NCI-H146 treated with DMSO at 0.1 percent for 48 hours (cell line): ENCODE data around the gene RNF152.

Experiments used
- DNase-seq: peaks from one replicate; lab custom pipeline; 2025; ENCODE audit not compliant: unreplicated experiment; lab: John Stamatoyannopoulos, UW

Gene RNF152, protein sequence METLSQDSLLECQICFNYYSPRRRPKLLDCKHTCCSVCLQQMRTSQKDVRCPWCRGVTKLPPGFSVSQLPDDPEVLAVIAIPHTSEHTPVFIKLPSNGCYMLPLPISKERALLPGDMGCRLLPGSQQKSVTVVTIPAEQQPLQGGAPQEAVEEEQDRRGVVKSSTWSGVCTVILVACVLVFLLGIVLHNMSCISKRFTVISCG

DNA sequence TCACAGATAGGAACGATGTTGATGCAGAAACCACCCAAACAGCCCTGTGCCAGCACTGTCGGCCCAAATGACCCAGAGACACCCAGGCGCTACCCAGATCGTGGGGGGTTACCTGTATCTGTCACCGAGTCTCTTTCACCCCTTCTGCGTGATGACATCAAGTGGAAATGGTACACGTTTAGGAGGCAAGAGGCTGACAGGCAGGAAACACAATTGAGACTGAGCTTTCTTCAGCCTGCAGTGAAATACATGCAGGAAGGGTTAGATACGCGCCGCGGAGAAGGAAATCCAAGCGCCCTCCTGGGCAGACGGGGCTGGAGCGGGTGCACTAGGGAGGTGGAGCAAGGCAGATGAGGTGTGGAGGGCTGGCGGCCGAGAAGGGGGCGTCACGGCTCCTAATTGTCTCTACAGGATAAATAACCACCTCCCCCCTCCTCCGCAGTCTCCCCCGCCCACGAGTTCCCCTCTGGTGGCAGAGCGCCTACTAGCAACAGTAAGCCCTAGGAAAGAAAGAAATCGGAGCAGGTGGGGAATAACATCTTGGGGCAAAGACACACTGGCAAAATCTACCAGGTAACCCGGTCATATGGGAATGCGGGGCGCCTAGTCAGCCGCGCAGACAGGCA, at the start of gene RNF152:
Gene RNF152, minus strand, starts transcription at position 325 of the 626 bp plus-strand sequence. CDS start 76,544 bp downstream, outside the sequence.
- peak; percentile 84 for DNase-seq

DNA sequence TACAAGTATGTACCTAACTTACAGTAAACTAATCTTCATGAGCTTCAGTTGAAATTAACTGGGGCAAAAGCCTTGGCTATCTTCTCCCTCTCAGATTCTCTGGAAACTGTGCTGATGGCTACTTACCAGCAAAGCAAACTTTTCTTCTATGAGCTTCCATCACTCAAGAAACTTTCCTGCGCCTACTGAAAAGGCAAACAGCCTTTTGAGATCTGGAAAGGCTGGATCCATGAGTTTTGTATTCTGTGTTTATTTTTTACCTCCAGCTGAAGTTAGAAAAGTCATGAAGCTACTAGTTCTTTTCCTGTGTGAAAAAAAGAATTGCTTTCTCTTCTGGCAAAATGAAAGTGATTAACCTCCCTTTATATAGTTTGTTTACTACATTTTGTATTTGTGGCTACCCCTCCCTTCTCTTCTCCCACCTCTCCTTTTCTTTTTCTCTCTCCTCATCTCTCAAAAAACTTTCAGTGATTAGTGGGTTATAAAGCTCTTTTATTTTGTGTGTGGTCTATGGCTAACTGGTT, 49.2 kb upstream of the RNF152 start:
- DNase-seq = no peak

DNA sequence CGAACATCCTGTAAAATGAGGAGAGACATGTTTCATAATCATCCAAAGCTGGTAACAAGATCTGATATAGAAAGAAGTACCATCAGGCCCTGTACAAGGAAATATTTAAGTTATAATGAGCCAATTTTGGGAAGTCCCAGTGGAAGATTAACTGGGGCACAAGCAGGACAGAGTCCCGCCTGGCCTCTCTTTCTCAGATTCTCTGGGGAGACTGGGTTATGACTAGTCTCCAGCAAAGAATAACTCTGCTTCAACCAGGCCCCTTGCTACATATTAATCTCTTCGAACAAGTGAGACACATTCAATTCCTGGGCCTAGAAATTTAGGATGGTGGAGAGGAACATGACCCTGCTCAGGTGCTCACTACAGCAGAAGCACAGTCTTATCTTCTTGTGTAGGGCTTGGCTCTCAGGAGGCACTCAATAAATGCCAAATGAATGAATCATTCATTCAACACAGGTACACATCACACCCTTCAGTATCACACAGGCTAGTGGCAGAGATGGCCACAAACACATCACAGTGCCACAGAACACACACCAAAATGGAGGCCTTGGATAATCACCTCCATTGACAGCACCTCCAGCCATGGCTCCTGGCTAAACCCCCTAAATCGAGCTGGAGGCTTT, 46.4 kb upstream of the RNF152 start:
- no peak for DNase-seq

DNA sequence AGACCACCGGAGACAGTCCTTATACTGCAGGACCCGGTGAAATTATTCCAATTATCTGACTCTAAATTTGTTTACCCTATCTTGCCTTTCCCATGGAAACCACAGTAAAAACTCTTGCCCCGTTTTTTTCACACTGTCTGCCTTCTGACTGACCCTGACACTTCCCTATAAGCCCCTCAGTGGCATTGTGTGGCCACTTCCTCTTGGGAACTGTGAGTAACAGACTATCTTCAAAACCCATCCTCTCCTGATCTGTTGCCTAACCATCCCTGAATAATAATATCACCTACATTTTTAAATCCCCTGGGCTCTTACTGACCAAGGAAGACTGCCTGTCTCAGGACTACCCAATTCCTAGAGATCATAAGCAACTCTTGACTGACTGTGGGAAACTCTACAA, 42.6 kb upstream of the RNF152 start:
- DNase-seq = no peak

- no peak for DNase-seq
Measured at GRCh38 chr18:61931654-61932379, 39.0 kb upstream of the RNF152 start.

DNA sequence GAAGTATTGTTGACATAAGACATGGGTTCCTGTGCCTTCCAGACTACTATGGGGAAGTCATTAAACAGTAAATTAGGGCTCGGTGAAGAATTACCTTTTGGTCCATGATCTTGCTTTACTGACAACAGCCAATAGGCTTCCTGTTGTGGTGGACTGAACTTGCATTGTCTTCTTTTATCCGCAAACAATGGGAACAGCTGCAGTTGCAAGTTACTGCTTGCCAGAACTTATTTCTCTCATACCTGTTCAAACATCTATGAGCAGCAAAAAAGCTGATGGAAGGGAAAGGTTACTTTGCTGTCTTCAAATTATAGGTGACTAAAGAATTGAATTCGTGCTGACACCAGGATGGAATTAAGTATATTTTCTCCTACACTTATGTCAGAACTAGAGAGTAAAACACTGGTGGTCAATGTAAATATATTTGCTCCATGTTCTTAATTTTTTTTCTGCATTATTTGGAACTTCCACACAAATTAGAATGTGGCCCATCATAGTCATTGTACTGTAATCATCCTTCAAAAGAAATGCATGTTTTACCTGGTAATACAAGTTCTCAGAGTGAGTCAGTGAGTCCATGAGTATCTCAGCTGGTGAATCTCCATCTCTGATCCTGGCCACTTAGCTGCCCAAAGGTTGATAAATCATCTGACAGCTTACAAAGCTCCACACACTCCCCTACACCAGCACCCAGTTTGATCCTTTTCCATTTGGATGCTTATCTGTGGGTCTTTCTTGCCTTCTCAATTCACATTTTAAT, 37.3 kb upstream of the RNF152 start:
- DNase-seq = peak; percentile 97

GRCh38 chr18:61926532-61926931, 33.7 kb upstream of the RNF152 start:
- no peak for DNase-seq

DNA sequence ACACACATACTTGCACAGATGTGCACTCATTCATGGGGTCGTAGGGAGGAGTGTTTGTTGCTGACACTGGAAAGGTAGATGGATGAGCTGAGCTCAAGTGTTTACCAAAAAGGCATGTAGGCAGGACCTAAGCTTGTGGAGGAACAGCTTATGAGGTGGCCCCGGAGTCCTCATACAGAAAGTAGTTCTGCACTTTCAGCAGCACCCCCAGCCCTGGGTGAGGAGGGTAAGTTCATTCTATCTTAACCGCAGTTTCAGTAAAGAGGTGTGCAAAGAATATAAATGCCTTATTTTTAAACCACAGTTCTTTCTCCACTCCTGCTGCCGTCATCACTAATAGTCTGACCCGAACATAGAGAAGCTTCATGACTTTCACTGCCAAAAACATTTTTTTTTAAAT, 31.7 kb upstream of the RNF152 start:
- no peak for DNase-seq

- no peak for DNase-seq
Measured at GRCh38 chr18:61922435-61922834, 29.6 kb upstream of the RNF152 start.

DNA sequence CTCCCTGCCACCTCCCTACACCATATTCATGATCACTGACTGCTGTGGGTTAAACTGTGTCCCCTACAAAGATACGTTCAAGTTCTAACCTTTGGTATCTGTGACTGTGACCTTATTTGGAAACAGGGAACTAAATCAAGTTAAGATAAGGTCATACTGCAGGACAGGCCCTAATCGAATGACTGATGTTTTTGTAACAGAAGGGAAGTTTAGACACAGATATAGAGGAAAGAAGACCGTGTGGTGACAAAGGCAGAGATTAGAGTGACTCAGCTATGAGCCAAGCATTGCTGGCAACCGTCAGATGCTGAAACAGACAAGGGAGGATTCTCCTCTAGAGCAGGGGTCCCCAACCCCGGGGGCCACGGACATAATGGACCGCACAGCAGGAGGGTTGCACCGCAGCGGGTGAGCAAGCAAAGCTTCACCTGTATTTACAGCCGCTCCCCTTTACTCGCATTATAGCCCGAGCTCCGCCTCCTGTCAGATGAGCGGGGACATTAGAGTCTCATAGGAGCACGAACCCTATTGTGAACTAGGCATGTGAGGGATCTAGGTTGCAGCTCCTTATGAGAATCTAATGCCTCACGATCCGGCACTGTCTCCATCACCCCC, 28.9 kb upstream of the RNF152 start:
- DNase-seq = peak; percentile 78

DNA sequence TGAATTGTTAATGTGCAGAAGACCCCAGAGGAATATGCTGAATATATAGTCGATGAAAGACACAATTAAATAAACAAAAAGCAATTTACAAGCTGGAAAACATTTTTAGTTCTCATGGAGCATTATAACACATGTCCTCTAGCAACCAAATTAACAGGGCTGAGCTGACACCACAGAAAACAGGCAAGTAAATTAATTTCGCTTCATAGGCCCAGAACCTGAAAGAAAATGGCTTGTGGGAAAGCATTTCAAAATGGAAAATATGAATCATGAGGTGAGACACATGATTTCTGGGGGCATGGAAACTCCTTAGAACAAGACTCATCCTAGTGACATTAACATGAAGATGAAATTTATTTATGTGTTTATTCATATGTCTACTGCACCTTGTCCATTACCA, 25.0 kb upstream of the RNF152 start:
- DNase-seq = no peak

DNA sequence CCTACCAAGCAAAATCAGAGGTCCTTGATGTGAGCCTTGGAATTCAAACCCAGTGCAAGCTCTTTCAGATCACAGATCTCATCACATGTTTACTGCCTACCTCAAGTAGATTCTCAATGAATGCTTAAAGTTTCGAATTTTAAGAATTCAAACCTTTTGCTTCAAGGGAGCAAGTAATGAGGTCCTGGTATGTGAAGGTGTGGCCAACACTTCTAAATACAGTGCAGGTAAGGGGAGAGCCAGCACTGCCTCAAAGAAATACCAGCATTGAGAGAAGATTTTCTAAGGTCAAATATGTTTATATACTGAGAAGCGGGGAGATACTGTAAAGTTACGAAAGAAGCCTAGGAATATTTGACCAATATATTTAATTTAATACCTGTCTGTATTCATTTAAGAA, 19.7 kb upstream of the RNF152 start:
- no peak for DNase-seq

DNA sequence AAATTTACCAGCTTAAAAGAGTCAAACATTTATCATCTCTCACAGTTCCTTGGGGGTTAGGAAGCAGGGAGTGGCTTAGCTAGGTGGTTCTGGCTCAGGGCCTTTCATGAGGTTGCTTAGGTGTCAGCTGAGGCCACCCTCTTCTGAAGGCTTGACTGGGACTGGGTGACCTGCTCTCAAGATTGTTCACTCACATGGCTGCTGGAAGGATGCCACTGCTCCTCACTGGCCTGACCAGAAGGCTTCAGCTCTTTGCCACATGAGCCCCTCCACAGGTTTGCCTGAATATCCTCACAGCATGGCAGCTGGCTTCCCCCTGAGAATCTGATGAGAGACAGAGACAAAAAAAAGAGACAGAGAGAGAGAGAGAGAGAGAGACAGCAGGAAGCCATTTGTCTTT, 17.3 kb upstream of the RNF152 start:
- DNase-seq = no peak

DNA sequence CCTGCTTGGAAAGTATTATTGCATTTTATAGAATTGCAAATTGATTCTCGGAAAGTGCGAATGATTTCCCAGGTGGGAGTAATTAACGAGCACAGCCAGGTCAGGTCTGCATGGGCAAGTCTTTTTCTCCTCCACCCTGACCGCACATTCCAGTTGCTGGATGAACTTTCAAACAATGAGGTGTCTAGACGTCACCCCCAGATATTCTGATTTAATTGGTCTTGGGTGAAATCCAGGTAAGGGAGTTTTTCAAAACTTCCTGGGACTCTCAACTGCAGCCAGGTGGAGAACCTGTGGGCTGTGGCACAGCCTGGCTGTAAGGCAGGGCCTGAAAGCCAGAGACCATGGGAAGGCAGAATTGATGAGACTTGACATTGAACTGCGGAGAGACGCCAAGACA, 15.9 kb upstream of the RNF152 start:
- no peak for DNase-seq

GRCh38 chr18:61901323-61901986, 8.6 kb upstream of the RNF152 start:
- DNase-seq = peak; percentile 74

- no peak for DNase-seq
Measured at GRCh38 chr18:61900504-61901281, 7.9 kb upstream of the RNF152 start.

- DNase-seq = no peak
Measured at GRCh38 chr18:61898640-61899101, 5.9 kb upstream of the RNF152 start.

DNA sequence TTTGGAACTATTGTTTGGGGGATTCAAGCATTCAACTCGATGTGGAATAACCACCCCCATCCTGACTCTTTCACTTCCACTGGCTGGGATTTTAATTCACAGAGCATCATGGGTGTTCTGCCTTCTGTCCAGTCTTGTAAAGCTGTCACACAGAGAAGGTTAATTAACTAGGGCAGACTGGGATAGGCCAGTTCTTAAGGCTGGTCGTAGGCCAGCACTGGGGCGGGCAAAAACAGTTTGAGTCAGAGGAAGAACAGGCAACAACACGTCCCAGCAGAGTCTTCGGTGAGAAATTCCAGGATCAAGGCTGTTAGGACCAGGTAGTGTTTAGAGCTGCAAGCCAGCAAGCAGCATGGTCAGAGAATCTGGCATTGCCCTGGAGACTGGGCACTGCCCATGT, 4.0 kb upstream of the RNF152 start:
- no peak for DNase-seq

DNA sequence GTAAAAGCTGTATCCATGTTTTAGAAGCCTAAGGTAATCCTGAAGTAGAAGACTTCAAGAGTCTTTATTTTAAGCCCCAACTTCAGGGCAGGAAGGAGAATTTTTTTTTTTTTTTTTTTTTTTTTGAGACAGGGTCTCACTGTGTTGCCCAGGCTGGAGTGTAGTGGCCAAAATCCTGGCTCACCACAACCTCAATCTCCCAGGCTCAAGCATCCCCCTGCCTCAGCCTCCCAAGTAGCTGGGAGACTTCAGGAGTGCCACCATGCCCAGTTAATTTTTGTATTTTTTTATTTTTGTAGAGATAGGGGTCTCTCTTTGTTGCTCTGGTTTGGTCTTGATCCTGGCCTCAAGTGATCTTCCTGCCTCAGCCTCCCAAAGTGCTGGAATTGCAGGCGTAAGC, 3.3 kb upstream of the RNF152 start:
- no peak for DNase-seq
